ENCODE results near the gene ANKS3.

The ANKS3 gene

DNA sequence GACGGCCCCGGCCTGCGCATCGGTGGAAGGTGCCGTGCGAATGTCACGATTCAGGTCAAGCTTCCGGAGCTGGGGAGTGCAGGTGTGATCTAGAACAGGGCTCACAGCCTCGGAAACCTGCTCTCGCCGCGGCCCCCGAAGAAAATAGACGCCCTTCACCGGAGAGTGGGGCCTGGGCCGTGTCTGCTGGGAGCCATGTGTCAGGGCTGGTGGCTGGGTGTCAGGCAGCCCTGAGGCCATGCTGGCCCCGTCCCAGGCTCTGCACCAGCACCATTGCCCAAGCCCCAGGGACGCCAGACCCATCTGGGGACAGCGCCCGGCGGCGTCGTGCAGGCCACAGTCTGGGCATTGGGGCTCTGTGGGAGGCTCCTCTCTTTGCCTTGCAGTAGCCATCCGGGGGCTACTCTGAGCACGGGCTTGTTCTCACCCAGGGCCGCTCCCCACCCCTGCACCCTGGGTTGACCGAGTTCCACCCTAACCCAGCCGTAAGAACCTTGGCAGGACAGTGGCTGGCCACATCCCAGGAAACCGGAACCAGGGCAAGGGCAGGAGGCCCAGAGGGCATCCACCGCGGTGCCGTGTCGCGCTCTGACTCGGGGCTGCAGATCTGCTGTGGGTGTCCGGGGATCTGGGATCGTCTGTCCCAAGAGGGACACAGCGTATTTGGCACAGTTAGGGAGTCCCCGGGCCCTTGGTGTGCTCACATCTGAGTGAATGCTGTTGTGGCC, 46.0 kb downstream of the ANKS3 start:
- peaks cover 78% of the 10 kb centered on the region for H3K36me3 ChIP-seq
- TF ChIP-seq, protein P1, sequence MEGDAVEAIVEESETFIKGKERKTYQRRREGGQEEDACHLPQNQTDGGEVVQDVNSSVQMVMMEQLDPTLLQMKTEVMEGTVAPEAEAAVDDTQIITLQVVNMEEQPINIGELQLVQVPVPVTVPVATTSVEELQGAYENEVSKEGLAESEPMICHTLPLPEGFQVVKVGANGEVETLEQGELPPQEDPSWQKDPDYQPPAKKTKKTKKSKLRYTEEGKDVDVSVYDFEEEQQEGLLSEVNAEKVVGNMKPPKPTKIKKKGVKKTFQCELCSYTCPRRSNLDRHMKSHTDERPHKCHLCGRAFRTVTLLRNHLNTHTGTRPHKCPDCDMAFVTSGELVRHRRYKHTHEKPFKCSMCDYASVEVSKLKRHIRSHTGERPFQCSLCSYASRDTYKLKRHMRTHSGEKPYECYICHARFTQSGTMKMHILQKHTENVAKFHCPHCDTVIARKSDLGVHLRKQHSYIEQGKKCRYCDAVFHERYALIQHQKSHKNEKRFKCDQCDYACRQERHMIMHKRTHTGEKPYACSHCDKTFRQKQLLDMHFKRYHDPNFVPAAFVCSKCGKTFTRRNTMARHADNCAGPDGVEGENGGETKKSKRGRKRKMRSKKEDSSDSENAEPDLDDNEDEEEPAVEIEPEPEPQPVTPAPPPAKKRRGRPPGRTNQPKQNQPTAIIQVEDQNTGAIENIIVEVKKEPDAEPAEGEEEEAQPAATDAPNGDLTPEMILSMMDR (IDR thresholded peaks at IDR 0.05), result no peak

DNA sequence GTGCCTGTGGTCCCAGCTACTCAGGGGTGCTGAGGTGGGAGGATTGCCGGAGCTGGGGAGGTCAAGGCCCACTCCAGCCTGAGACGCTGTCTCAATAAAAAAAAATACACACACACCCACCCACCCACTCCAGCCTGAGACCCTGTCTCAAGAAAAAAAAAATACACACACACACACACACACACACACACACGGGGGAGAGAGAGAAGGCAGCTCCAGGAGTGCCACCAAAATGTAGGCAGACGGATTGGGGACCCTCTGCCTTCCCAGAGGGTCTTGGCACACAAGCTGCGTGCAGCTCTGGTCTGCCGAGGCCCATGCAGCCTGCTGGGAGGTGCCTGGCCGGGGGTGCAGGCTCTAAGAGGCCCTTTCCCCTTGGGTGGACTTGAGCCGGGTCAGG, 46.7 kb downstream of the ANKS3 start:
- H3K27ac ChIP-seq, result no peak overlapping the region
- peaks cover 85% of the 10 kb centered on the region for H3K36me3 ChIP-seq
- no peak overlapping the region for H3K4me3 ChIP-seq (ENCODE audit: low read depth in 1 of 2, low read length in 1 of 2)
- TF ChIP-seq, protein P1 (IDR thresholded peaks at IDR 0.05), result no peak
- no peaks in the 10 kb centered on the region for H3K27me3 ChIP-seq
- peaks cover 22 to 27% of the 10 kb centered on the region in 2 experiments for H3K4me1 ChIP-seq (ENCODE audit: control insufficient read depth in 1 of 2, insufficient read depth in 1 of 2, low read depth in 1 of 2, low read length in 1 of 2)
- H3K9me3 ChIP-seq, result no peaks in the 10 kb centered on the region

More for the DNA sequence above, 46.0 kb downstream of the ANKS3 start:
- H3K9me3 ChIP-seq, result no peaks in the 10 kb centered on the region
- no peaks in the 10 kb centered on the region for H3K27me3 ChIP-seq
- no peak overlapping the region for H3K4me3 ChIP-seq (ENCODE audit: low read depth in 1 of 2, low read length in 1 of 2)
- no peak overlapping the region for H3K27ac ChIP-seq
- H3K4me1 ChIP-seq (ENCODE audit: control insufficient read depth in 1 of 2, insufficient read depth in 1 of 2, low read depth in 1 of 2, low read length in 1 of 2), result peaks cover 29 to 34% of the 10 kb centered on the region in 2 experiments

DNA sequence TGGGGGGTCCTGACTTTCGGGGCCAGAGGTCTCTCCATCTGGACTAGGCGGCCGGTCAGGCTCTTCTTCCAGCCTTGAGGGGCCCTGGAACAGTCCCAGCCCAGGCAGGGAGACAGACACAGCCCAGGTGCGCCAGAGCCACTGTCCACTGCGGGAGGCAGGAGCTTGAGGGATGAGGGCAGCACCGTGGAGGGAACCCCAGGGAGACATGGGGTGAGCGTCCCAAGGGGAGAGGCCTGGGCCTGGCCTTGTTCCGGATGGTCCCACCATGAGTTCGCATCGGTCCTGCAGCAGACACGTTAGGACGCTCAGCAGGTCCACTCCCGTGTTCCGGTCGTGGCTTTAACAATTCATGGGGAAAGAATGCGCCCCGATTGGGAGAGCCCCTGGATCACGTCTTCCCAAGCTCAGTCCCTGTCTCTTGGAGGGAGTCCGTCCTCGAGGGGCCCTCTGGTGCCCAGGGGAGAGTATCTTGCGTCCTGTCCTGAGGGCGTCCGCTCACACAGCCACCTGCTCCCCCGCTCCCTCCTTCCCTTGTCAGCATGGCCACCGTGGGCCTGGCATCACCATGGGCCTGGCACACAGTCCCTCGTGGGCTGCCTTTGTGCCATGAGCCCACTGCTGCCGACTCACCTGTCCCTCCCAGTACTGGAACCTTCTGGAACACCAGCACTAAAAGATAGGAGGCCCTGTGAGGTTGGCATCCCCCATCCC, 47.4 kb downstream of the ANKS3 start:
- Histone ChIP-seq H3K4me3 (ENCODE audit: low read depth in 1 of 2, low read length in 1 of 2) (no peak overlapping the region), H3K4me1 (ENCODE audit: control insufficient read depth in 1 of 2, insufficient read depth in 1 of 2, low read depth in 1 of 2, low read length in 1 of 2) (peaks cover 15 to 19% of the 10 kb centered on the region in 2 experiments), H3K36me3 (peaks cover 92% of the 10 kb centered on the region), H3K27me3 (no peaks in the 10 kb centered on the region), H3K27ac (no peak overlapping the region), H3K9me3 (no peaks in the 10 kb centered on the region)
- TF ChIP-seq, protein P1 (IDR thresholded peaks at IDR 0.05), result no peak

DNA sequence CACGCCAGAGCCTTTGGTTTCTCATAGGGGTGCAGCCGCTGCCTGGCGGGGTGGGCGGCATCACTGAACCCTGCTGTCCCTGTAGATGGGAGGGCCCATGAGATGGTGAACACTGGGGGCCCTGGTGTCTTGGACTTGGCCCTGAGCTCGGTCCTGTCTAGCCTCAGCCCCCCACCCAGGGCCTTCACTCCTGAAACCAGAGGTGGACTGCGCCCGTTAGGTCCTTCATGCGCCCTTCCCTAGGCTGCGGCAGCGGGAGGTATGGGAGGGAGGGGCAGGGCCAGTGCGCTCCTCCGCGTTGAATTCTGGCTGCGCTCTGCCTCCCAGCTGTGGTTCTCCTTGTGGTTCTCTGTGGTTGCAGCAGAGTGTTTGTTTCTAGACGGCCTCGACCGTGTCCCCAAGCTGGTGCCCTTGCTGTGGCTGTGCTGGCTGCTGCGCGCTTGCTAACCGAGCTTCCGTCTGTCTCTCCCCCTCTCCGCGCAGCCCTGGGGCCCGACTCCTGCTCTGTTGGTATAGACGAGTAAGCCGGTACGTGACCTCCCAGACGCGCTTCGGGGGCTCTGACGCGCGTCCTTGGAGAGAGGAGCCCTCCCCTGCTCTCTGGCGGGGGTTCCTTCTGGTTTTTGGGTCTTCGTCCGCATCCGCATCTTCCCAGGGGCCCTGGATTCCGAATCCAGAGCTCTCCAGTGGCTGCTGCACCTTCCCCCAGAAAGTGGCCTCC, 48.1 kb downstream of the ANKS3 start:
- H3K27ac ChIP-seq, result no peak overlapping the region
- TF ChIP-seq, protein P1 (IDR thresholded peaks at IDR 0.05), result no peak
- peaks cover 11 to 18% of the 10 kb centered on the region in 2 experiments for H3K4me1 ChIP-seq (ENCODE audit: control insufficient read depth in 1 of 2, insufficient read depth in 1 of 2, low read depth in 1 of 2, low read length in 1 of 2)
- H3K4me3 ChIP-seq (ENCODE audit: low read depth in 1 of 2, low read length in 1 of 2), result no peak overlapping the region
- H3K27me3 ChIP-seq, result no peaks in the 10 kb centered on the region
- H3K36me3 ChIP-seq, result peaks cover 100% of the 10 kb centered on the region
- no peaks in the 10 kb centered on the region for H3K9me3 ChIP-seq

DNA sequence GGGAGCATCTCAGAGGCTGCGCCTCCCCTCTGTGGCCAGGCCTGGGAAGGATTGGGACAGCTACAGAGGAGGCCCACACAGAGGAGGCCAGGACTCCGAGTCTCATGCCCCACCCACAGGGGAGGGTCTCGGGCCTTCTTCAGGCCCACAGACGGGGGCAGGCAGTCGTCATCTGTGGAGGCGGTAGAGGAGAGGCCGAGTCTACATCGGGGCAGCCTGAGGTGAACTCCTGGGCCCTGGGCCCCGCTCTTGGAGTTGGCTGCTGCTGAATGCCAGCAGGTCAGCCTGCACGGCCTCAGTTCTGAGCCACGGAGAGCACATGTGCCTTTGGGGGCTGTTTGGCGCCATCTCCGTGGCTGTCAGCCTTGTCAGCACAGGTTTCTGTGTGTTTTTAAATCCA, 48.8 kb downstream of the ANKS3 start:
- peaks cover 99% of the 10 kb centered on the region for H3K36me3 ChIP-seq
- TF ChIP-seq, protein P1 (IDR thresholded peaks at IDR 0.05), result no peak
- peak overlapping the region; percentile 45 for H3K27ac ChIP-seq
- no peaks in the 10 kb centered on the region for H3K27me3 ChIP-seq
- no peaks in the 10 kb centered on the region for H3K9me3 ChIP-seq
- peaks cover 12 to 18% of the 10 kb centered on the region in 2 experiments for H3K4me1 ChIP-seq (ENCODE audit: control insufficient read depth in 1 of 2, insufficient read depth in 1 of 2, low read depth in 1 of 2, low read length in 1 of 2)
- H3K4me3 ChIP-seq (ENCODE audit: low read depth in 1 of 2, low read length in 1 of 2), result no peak overlapping the region
